ENCODE results near the gene MX2.

Gene MX2

DNA sequence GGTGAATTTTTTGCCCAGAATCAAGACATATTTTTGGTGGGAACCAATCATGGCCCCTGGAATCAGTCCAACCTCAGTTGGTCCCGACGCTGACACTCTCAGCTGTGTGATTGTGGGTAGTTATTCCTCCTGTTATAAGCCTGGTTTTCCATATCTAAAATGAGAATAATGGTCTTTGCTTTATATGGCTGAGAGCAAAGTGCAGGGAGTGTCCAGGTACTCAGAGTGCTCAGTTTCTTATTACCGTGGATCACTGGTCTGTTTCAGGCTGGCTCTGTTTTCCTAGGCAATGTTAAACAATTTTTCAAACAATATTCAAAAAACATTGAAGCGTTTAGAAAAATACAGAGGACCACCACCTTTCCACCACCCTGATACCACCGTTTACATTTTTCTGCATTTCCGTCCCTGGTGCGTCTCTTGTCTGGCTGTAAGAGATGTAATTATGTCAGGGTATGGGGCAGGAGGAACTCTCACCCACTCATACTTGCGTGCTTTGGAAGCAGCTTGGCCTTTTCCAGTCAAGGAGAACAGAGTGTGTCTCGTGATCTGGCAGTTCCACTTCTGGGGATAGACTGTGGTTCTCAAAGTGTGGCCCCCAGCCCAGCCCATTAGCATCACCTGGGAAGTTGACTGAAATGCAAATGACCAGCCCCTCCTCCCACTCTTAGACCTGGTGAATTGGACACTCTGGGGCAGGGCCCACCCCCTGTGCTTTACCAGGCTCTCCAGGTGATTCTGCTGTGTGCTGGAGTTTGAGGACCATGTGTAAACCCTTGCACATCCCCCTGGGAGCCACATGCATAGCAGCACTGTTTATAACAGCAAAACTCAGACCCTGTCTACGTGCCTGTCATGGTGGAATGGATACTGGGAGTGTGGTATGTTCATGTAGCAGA is 71.0 kb downstream of the MX2 start:
- TF ChIP-seq, protein P1, sequence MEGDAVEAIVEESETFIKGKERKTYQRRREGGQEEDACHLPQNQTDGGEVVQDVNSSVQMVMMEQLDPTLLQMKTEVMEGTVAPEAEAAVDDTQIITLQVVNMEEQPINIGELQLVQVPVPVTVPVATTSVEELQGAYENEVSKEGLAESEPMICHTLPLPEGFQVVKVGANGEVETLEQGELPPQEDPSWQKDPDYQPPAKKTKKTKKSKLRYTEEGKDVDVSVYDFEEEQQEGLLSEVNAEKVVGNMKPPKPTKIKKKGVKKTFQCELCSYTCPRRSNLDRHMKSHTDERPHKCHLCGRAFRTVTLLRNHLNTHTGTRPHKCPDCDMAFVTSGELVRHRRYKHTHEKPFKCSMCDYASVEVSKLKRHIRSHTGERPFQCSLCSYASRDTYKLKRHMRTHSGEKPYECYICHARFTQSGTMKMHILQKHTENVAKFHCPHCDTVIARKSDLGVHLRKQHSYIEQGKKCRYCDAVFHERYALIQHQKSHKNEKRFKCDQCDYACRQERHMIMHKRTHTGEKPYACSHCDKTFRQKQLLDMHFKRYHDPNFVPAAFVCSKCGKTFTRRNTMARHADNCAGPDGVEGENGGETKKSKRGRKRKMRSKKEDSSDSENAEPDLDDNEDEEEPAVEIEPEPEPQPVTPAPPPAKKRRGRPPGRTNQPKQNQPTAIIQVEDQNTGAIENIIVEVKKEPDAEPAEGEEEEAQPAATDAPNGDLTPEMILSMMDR (IDR thresholded peaks at IDR 0.05; ENCODE audit: low read depth, low read length), result no peak
- no peak for DNase-seq (ENCODE audit: low read depth, low spot score)
- H3K4me3 ChIP-seq (ENCODE audit: low read depth, low read length), result no peak overlapping the region
- in situ Hi-C loops (cut with HindIII; ENCODE audit: low sequenced_read_pairs), result no loop called here

DNA sequence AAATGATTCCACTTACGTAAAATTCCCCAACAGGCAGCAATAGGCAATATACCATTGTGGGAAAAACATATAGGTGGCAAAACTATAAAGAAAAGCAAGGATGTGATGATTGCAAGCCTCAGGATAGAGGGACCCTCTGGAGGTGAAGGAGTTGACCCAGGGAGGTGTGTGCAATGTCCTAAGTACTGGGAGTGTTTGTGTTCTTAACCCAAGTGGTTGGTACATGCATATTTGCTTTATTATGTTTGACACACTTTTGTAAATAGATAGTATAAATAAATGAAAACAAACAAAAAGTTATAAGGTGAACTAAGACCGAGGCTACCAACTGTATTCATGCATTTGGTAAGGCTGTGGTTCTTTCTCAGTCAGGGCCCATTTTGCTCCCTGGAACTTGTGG is 71.7 kb downstream of the MX2 start:
- in situ Hi-C loops (cut with HindIII; ENCODE audit: low sequenced_read_pairs), result no loop called here
- TF ChIP-seq, protein P1 (IDR thresholded peaks at IDR 0.05; ENCODE audit: low read depth, low read length), result no peak
- H3K4me3 ChIP-seq (ENCODE audit: low read depth, low read length), result no peak overlapping the region
- DNase-seq (ENCODE audit: low read depth, low spot score), result no peak

DNA sequence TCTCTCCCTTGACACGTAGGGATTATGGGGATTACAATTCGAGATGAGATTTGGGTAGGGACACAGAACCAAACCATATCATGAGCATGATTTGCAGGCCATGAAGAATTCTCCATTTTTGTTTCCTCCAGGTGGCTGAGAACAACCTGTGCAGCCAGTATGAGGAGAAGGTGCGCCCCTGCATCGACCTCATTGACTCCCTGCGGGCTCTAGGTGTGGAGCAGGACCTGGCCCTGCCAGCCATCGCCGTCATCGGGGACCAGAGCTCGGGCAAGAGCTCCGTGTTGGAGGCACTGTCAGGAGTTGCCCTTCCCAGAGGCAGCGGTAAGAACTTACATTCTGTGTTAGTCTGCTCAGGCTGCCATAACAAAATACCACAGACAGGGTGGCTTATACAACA is 73.9 kb downstream of the MX2 start:
- in situ Hi-C loops (cut with HindIII; ENCODE audit: low sequenced_read_pairs), result no loop called here
- TF ChIP-seq, protein P1 (IDR thresholded peaks at IDR 0.05; ENCODE audit: low read depth, low read length), result no peak
- no peak for DNase-seq (ENCODE audit: low read depth, low spot score)
- no peak overlapping the region for H3K4me3 ChIP-seq (ENCODE audit: low read depth, low read length)

DNA sequence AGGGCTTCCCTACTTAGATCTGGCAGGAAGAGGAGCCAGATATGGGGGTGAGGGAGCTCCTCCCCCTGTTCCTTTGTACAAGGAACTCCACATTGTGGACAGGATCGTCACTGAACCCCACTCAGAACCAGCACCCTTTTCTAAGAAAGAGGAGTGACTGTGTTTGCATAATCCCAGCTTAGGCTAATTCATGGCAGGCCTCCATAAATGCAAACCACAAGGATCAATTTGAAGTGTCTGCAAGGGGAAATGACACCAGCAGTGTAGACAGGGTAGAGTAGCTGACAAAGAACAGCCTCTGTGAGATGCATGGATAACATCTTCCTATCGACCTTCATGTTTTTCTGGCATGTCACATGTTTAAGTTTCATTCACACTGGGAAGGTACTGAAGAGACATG is 75.9 kb downstream of the MX2 start:
- TF ChIP-seq, protein P1 (IDR thresholded peaks at IDR 0.05; ENCODE audit: low read depth, low read length), result no peak
- DNase-seq (ENCODE audit: low read depth, low spot score), result no peak

DNA sequence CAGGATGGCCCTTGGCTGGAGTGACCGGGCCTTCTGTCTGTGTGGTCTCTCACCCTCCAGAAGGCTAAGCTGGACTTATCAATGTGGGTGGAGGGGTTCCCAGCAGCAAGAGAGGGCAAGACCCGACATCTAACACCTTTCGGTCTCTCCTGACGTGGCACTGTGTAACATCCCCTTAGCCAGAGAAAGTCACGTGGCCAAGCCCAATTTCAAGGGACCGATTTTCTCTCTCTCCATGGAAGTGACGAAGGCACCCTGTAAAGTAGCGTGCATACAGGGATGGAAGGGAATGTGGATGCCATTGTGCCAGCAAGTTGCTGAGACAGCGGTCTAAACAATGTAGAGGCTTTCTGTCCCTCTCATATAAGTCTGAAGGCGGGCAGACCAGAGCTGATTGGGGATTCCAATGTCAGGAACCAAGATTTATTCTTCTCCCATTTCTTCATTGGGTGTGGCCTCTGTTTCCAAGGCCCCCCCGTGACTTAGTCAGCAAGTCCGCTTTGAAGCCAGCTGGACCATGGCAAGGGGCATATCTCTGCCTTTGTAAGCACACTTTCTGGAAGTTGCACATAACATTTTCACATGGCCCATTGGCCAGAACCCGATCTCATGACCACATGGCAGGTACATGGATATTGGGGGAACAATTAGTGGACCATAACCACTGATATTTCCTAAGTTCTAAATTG is 76.7 kb downstream of the MX2 start:
- in situ Hi-C loops (cut with HindIII; ENCODE audit: low sequenced_read_pairs), result no loop called here
- H3K4me3 ChIP-seq (ENCODE audit: low read depth, low read length), result no peak overlapping the region

More for the DNA sequence above, 75.9 kb downstream of the MX2 start:
- in situ Hi-C loops (cut with HindIII; ENCODE audit: low sequenced_read_pairs), result no loop called here
- H3K4me3 ChIP-seq (ENCODE audit: low read depth, low read length), result no peak overlapping the region

DNA sequence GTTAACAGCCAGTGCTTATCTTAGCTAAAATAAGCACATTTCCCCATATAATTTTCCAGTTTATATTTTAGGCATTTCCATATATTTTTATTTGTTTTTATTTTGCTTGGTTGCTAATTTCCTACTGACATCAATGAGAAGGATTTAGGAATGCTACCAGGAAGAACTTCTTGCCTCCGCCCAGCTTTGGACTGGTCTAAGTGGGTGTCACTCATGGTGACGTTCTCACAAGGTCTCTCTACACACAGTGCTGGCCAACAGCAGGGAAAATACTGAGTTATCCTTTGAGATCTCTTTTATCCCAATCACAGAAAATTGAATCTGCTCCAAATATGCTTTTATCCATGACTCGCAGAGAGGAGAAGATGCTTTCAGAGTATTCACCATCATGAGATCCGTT is 77.4 kb downstream of the MX2 start:
- no peak for DNase-seq (ENCODE audit: low read depth, low spot score)
- no peak overlapping the region for H3K4me3 ChIP-seq (ENCODE audit: low read depth, low read length)
- TF ChIP-seq, protein P1 (IDR thresholded peaks at IDR 0.05; ENCODE audit: low read depth, low read length), result no peak
- in situ Hi-C loops (cut with HindIII; ENCODE audit: low sequenced_read_pairs), result no loop called here

More for the DNA sequence above, 76.7 kb downstream of the MX2 start:
- TF ChIP-seq, protein P1 (IDR thresholded peaks at IDR 0.05; ENCODE audit: low read depth, low read length), result no peak
- no peak for DNase-seq (ENCODE audit: low read depth, low spot score)

All from astrocyte of the spinal cord (primary cell).